Muscle layer of colon (tissue), 2 donors: ENCODE results near the gene EEA1.

ENCODE experiments used
- H3K27ac ChIP-seq: one replicate; pipeline ENCODE4 v1.7.0; 2013; ENCODE audit warnings: low read depth, mild to moderate bottlenecking, low read length, moderate library complexity
- H3K27me3 ChIP-seq, 2 donors: one replicate each; pipeline ENCODE4 v1.7.0; 2013; ENCODE audit warnings: low read length in 2 of 2, mild to moderate bottlenecking in 2 of 2; ENCODE audit not compliant: insufficient read depth in 2 of 2, control insufficient read depth in 1 of 2
- H3K36me3 ChIP-seq: one replicate; pipeline ENCODE4 v1.7.0; 2013; ENCODE audit warnings: mild to moderate bottlenecking, low read length; ENCODE audit not compliant: insufficient read depth
- H3K4me1 ChIP-seq: one replicate; pipeline ENCODE4 v1.7.0; 2013; ENCODE audit warnings: mild to moderate bottlenecking, low read length; ENCODE audit not compliant: insufficient read depth
- H3K4me3 ChIP-seq, 2 donors: one replicate each; pipeline ENCODE4 v1.7.0; 2013; ENCODE audit warnings: low read length in 2 of 2, low read depth in 1 of 2, mild to moderate bottlenecking in 1 of 2, moderate library complexity in 1 of 2
- H3K9ac ChIP-seq: one replicate; pipeline ENCODE4 v1.7.0; 2013; ENCODE audit warnings: low read length
- H3K9me3 ChIP-seq: one replicate; pipeline ENCODE4 v1.7.0; 2013; ENCODE audit warnings: mild to moderate bottlenecking, low read length
- donor health status: abdominal sarcoma.
- donor health status: Adenocarcinoma of cecum.

Gene EEA1

DNA sequence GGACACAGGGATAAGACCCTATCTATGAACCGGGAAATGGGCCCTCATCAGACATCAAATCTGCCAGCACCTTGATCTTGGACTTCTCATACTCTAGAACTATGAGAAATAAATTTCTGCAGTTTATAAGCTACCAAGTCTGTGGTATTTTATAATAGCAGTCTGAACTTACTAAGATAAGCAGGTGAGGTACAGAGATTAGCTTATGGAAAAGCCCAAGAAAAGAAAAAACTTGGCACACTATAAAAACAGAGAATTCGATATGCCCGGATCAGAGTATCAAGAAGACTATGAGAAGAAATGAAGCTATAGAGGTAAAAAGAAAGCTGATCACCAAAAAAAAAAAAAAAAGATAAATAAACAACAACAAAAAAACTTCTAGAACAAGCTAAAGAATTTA lies 52.6 kb downstream of the EEA1 start:
- Histone ChIP-seq H3K27me3 (no peaks in the 10 kb centered on the region), H3K9ac (no peak overlapping the region), H3K4me3 (no peak overlapping the region), H3K9me3 (no peaks in the 10 kb centered on the region), H3K36me3 (no peaks in the 10 kb centered on the region), H3K27ac (no peak overlapping the region), H3K4me1 (no peaks in the 10 kb centered on the region)

GRCh38 chr12:92871116-92871515 lies 58.0 kb downstream of the EEA1 start:
- H3K4me1 ChIP-seq: no peaks in the 10 kb centered on the region
- H3K36me3 ChIP-seq: no peaks in the 10 kb centered on the region
- no peak overlapping the region for H3K9ac ChIP-seq
- no peak overlapping the region for H3K27ac ChIP-seq
- no peaks in the 10 kb centered on the region for H3K9me3 ChIP-seq
- no peak overlapping the region for H3K4me3 ChIP-seq
- no peaks in the 10 kb centered on the region for H3K27me3 ChIP-seq

- no peaks in the 10 kb centered on the region for H3K27me3 ChIP-seq
- H3K4me3 ChIP-seq: no peak overlapping the region
- H3K9me3 ChIP-seq: no peaks in the 10 kb centered on the region
- H3K4me1 ChIP-seq: no peaks in the 10 kb centered on the region
- H3K9ac ChIP-seq: no peak overlapping the region
- H3K36me3 ChIP-seq: peaks cover 5% of the 10 kb centered on the region
- H3K27ac ChIP-seq: no peak overlapping the region
These were observed 62.7 kb downstream of the EEA1 start for GRCh38 chr12:92866418-92866817.

DNA sequence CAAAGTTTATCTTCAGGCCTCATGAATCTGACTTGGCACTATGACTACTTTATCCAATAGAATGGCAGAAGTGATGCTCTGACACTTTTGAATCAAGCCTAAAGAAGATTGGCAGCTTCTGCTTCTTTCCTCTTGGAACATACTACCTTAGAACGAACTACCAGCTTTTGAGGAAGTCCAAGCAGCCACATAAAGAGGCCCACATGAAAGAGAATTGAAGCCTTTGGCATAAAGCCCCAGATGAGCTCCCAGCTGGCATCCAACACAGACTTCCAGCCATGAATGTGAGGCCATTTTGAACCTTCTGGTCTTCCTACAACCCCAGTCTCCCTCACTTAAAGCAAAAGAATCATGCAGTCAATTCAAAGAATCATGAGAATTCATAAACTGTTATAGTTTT lies 65.8 kb downstream of the EEA1 start:
- Histone ChIP-seq H3K9ac (no peak overlapping the region), H3K36me3 (peaks cover 5% of the 10 kb centered on the region), H3K4me1 (peaks cover 4% of the 10 kb centered on the region), H3K27me3 (no peaks in the 10 kb centered on the region), H3K27ac (no peak overlapping the region), H3K4me3 (no peak overlapping the region), H3K9me3 (no peaks in the 10 kb centered on the region)

DNA sequence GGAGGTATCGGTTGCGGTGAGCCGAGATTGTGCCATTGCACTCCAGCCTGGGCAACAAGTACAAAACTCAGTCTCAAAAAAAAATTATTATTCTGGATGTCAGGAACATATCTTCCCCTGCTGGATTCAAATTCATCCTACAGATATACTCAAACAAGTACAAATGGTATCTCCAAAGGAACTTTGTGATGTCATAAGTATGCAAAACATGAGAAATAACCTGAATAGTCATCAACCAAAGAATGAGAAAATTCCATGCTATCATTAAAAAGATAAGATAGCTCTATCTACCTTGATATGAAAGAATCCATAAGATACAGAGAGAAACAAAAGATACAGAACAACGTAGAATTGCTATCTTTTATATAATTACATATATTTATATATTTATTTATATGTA lies 67.7 kb downstream of the EEA1 start:
- Histone ChIP-seq H3K4me1 (peaks cover 4% of the 10 kb centered on the region), H3K4me3 (no peak overlapping the region), H3K9me3 (no peaks in the 10 kb centered on the region), H3K36me3 (peaks cover 5% of the 10 kb centered on the region), H3K27ac (no peak overlapping the region), H3K9ac (no peak overlapping the region), H3K27me3 (no peaks in the 10 kb centered on the region)

DNA sequence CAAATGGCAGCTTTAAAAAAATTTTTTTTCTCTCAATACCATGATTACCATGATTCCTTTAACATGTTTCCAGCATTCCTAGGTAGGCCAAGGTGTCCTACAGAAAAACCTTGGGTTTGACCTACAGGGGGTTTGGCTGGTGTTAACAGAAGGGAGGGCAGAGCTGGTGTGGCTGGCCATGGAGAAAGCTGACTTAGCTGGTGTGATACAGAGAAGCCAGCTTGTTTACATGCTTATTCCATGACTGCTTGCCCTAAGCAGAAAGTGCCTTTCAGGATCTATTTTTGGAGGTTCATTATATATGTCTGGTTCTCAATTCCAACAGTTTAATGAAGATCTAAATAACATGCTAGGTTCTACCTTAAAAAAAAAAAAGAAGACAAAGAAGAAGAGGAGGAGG lies 68.6 kb downstream of the EEA1 start:
- Histone ChIP-seq H3K27me3 (no peaks in the 10 kb centered on the region), H3K36me3 (peaks cover 5% of the 10 kb centered on the region), H3K27ac (no peak overlapping the region), H3K4me3 (no peak overlapping the region), H3K4me1 (peaks cover 4% of the 10 kb centered on the region), H3K9ac (no peak overlapping the region), H3K9me3 (no peaks in the 10 kb centered on the region)

- Histone ChIP-seq H3K4me1 (peaks cover 4% of the 10 kb centered on the region), H3K36me3 (peaks cover 5% of the 10 kb centered on the region), H3K27me3 (no peaks in the 10 kb centered on the region), H3K9ac (no peak overlapping the region), H3K27ac (no peak overlapping the region), H3K9me3 (no peaks in the 10 kb centered on the region), H3K4me3 (no peak overlapping the region)
These were observed 69.3 kb downstream of the EEA1 start for GRCh38 chr12:92859650-92860386.

GRCh38 chr12:92857818-92858217 lies 71.3 kb downstream of the EEA1 start:
- H3K36me3 ChIP-seq: peaks cover 5% of the 10 kb centered on the region

GRCh38 chr12:92854344-92854743 lies 74.8 kb downstream of the EEA1 start:
- Histone ChIP-seq H3K4me3 (no peak overlapping the region), H3K9me3 (no peaks in the 10 kb centered on the region), H3K4me1 (peaks cover 5% of the 10 kb centered on the region), H3K27me3 (no peaks in the 10 kb centered on the region), H3K9ac (no peak overlapping the region), H3K27ac (no peak overlapping the region), H3K36me3 (peaks cover 7% of the 10 kb centered on the region)

More at GRCh38 chr12:92857818-92858217, 71.3 kb downstream of the EEA1 start:
- Histone ChIP-seq H3K27ac (no peak overlapping the region), H3K27me3 (no peaks in the 10 kb centered on the region), H3K9me3 (no peaks in the 10 kb centered on the region), H3K4me3 (no peak overlapping the region), H3K9ac (no peak overlapping the region), H3K4me1 (peaks cover 4% of the 10 kb centered on the region)

- no peak overlapping the region for H3K9ac ChIP-seq
- no peak overlapping the region for H3K4me3 ChIP-seq
- peaks cover 7% of the 10 kb centered on the region for H3K36me3 ChIP-seq
- H3K9me3 ChIP-seq: no peaks in the 10 kb centered on the region
- H3K4me1 ChIP-seq: peaks cover 5% of the 10 kb centered on the region
- H3K27me3 ChIP-seq: no peaks in the 10 kb centered on the region
- H3K27ac ChIP-seq: no peak overlapping the region
These were observed 80.4 kb downstream of the EEA1 start for GRCh38 chr12:92848740-92849139.

DNA sequence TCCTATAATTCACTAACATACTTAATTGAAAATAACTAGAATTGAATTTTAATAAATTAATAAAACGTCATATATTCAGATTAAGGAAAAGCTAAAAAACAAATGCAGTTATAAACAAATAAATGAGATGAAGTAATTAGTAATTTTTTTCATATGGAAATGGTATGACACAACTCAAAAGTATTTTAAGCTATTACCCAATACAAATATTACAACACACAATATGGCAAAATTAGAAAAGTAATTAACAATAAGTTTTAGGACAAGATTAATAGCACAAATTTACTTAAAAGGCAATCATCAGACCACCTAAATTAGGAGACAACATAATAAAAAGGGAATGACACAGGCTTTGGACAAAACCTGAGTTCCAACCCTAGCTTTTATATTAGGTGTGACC lies 81.7 kb downstream of the EEA1 start:
- H3K9ac ChIP-seq: no peak overlapping the region
- peaks cover 5% of the 10 kb centered on the region for H3K4me1 ChIP-seq
- peaks cover 7% of the 10 kb centered on the region for H3K36me3 ChIP-seq
- H3K4me3 ChIP-seq: no peak overlapping the region
- H3K27me3 ChIP-seq: no peaks in the 10 kb centered on the region
- no peaks in the 10 kb centered on the region for H3K9me3 ChIP-seq
- H3K27ac ChIP-seq: no peak overlapping the region

DNA sequence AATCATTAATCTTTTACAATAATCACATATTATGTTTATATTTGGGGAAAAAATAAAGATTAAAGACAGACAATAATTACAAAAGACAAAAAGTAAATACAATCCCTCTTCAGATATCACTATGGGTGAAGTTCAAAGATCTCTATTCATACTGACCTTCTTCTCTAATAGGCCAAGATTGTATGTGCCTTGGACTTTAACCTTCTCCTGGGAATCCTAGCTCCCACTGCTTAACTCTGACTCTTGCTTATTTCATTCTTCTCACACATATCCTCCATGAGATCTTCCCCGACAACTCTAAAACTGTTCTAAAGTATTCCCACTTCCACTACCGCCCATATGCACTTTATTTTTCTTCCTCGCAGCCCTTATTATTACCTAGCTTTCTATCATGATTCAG lies 83.8 kb downstream of the EEA1 start:
- Histone ChIP-seq H3K27me3 (no peaks in the 10 kb centered on the region), H3K9ac (no peak overlapping the region), H3K4me3 (no peak overlapping the region), H3K4me1 (peaks cover 5% of the 10 kb centered on the region), H3K36me3 (no peaks in the 10 kb centered on the region), H3K27ac (no peak overlapping the region), H3K9me3 (no peaks in the 10 kb centered on the region)
